ENCODE data around the gene METTL5.

Gene METTL5

GRCh38 chr2:169782513-169782912 is 42.2 kb downstream of the METTL5 start:
- no peak for DNase-seq (ENCODE audit: low read depth in 3 of 3, low spot score in 1 of 3)

GRCh38 chr2:169781249-169782013 is 43.3 kb downstream of the METTL5 start:
- DNase-seq (ENCODE audit: low read depth in 3 of 3, low spot score in 1 of 3): no peak

- DNase-seq (ENCODE audit: low read depth in 3 of 3, low spot score in 1 of 3): no peak
Measured at GRCh38 chr2:169778446-169778845, 46.3 kb downstream of the METTL5 start.

DNA sequence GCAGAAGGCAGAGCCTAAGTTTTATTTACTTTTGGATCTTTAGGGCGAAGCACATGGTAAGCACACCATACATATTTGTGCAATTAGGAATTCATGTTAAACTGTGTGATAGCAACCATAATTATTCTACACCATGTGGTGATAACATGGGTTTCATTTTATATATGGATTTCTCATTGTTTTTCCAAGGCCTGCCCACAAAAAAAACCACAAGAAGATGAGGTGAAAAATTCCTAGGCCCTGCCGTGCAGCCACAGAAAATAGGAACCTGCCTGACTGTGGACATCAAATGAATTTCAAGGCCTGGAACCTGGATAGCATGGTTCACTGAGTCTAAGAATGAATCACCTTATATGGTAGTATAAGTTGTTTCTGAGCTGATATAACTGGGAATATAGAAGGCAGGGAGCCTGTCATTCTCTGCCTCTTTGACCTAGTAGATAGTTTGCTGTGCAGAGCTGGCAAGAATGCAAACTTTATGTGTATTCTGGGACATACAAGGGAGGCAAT is 48.4 kb downstream of the METTL5 start:
- no peak for DNase-seq (ENCODE audit: low read depth in 3 of 3, low spot score in 1 of 3)

DNA sequence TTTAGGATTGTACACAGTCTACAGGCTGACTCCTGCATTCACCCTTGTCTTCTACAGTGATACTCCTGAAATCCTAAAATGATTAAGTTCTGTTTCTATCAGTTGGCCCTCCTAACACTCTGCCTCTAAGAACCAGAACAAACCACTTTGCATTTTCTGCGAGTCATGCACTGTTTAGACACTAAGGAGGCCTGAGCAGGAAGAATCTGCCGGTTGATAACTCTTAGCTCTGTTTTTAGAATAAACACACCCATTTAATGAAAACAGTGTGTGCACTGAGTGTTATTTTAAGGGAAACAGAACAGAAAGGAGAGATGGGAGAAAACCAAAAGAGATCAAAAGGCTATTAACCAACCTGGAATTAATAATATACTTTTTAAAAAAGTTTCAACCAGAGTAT is 48.9 kb downstream of the METTL5 start:
- no peak for DNase-seq (ENCODE audit: low read depth in 3 of 3, low spot score in 1 of 3)

DNA sequence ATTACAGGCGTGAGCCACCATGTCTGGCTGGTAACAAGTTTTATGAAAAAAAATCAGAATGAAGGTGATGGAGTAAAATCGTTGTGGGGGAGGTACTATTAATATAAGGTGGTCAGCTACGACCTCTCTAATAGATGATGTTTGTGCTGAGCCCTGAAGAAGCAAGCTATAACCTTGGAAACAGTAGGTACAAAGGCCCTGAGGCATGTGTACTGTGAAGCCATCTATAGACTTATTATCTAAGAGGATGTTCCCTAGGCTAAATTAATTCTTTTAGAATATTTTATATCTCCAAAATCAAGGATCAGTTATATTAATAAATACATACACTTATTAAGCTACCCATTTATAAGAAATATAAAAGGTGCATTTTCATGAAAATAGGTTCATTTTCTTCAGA is 49.4 kb downstream of the METTL5 start:
- no peak for DNase-seq (ENCODE audit: low read depth in 3 of 3, low spot score in 1 of 3)

DNA sequence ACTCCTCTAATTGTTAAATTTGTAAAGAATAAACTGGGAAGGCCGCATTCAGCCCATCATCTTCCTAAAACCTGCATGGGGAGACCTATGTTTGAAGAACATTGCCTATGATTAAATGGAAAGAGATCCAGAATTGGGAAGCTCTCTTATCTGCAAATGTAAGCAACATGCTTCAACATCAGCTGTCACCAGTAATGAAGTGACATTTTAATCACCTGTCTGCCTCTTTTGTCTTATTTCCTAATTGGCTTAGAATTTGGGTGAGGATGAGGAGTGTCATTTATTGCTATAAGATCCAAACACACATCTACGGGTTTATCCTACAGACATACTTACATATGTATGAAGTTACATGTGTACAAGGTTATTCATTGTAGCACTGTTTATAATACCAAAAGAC is 52.1 kb downstream of the METTL5 start:
- no peak for DNase-seq (ENCODE audit: low read depth in 3 of 3, low spot score in 1 of 3)

DNA sequence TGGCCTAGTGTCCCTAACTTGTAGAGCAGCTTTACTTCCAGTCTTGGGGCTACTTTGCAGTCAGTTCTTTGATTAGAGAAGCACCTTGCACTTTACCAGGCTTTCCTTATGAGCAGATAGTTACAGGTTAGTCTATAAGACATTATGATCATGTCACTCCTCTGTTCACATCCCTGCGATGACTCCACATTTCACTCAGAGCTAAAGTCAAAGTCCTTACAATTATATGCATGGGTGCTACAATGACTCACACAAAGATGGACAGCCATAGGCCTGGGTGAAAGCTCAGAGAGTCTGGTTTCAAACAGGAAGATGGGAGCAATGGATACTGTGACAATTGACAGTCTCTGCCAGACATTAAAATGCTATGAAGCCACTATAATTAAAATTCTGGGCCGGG is 53.1 kb downstream of the METTL5 start:
- DNase-seq (ENCODE audit: low read depth in 3 of 3, low spot score in 1 of 3): no peak

DNA sequence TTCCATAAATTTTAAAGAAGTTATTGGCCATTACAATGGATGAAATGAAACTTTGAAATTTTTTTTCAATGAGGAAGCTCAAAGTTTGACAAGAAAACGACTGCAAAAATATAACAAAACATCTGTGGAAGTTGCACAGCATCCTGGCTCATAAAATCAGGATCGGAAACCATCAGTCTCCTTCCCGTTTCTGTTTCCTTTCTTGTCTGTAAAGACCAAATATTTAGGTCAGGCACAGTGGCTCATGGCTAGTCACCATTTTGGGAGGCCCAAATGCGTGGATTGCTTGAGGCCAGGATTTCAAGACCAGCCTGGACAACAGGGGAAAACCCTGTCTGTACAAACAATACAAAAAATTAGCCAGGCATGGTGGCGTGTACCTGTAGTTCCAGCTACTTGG is 53.7 kb downstream of the METTL5 start:
- DNase-seq (ENCODE audit: low read depth in 3 of 3, low spot score in 1 of 3): no peak

DNA sequence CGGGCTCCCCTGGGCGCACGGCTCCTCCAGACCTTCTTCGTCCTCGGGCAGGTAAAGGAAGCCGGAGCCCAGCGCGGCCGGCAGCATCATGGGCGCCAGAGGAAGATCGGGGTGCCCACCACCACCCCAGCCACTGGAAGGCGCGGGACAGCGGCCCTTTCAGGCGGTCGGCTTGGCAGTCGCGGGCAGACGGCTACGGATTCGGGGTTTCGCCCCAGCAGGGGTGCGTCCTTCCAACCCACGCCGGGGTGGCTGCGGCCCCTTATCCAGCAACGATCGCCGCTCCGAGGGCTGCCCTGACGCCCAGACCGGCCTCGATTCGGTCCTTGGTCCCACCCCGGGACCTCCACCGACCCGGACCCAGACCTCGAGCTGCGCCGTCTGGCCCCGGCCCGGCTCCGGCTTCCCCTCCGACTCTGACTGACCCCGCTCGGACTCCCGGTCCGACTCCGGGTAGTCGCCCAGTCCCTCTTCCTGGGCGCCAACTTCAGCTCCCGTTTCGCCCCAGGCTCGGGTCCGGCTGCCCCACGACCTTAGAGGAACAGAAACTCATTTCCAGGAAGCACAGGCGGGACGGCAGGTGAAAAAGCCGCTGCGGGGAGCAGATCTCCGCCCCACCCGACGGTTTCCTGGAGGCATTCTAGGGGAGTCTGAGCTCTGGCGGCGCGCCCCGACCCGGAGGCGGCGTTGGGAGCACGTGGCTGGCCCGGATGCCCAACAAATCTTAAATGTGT is 56.3 kb downstream of the METTL5 start:
- peak in 1 of 3 donors; percentile 5 for DNase-seq (ENCODE audit: low read depth in 3 of 3, low spot score in 1 of 3)

DNA sequence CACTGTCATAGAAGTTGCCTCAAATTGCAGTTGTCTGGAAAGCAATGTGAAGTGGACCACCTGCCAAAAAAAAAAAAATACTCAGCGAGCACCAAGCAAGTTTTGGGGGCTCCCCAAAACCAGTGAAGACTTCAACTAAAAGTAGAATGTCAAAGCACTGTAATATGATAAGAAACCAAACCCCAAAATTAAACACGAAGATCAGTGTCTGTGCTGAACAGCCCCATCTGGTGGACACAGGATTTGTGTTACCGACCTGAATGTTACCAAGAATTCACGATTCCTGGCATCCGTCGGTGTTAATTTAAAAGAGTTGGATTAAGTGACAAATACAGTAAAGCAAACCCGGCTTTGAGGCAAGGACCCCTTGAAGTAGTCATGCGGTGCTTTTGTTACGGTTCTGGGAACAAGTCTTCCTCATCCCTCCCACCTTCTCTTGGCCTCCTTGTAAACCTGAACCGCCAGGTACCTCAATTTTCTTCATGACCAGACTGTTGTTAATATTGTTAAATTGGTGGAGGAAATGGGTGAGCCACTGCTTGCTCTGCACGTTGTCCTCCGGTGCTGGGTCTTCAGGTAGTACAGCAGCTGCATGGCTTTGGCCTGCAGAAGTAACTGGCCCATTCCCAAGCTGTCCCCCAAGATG is 57.3 kb downstream of the METTL5 start:
- peak in 2 of 3 donors; percentile 10 to 20 for DNase-seq (ENCODE audit: low read depth in 3 of 3, low spot score in 1 of 3)

- no peak for DNase-seq (ENCODE audit: low read depth in 3 of 3, low spot score in 1 of 3)
Measured at GRCh38 chr2:169765523-169765922, 59.2 kb downstream of the METTL5 start.

GRCh38 chr2:169761970-169762292 is 62.8 kb downstream of the METTL5 start:
- no peak for DNase-seq (ENCODE audit: low read depth in 3 of 3, low spot score in 1 of 3)
